Heart right ventricle (tissue), 16 donors: ENCODE results near the gene LRRTM4. TPM values are rescaled to one million over a fixed set of nuclear protein-coding genes. Genes with fewer than 3 reads are reported as not detected.

Source experiments
- ATAC-seq, 8 donors: fragments of 200-7000 bp; cut with Tn5 transposase; one replicate each; pipeline ENCODE4 v1.9.1; 2020; ENCODE audit warnings: mild to moderate bottlenecking in 8 of 8, moderate library complexity in 8 of 8, moderate number of reproducible peaks in 1 of 8
- DNase-seq, 2 donors: peaks; one replicate each; pipeline ENCODE4 v3.0.0-alpha.2; 2020
- H3K27ac ChIP-seq, 10 donors: fragments of 200-600 bp; sonication (generic) in 2 of 10; one replicate each; pipeline versions ENCODE4 v1.5.0 to v1.8.0; 2020 to 2022; ENCODE audit warnings: mild to moderate bottlenecking in 3 of 10
- H3K27me3 ChIP-seq, 7 donors: fragments of 200-600 bp; one replicate each; pipeline ENCODE4 v1.8.0; 2021 to 2022; ENCODE audit warnings: mild to moderate bottlenecking in 2 of 7
- H3K36me3 ChIP-seq, 9 donors: fragments of 200-600 bp; sonication (generic) in 1 of 9; one replicate each; pipeline versions ENCODE4 v1.5.0 to v1.8.0; 2020 to 2022; ENCODE audit warnings: mild to moderate bottlenecking in 2 of 9
- H3K4me1 ChIP-seq, 9 donors: fragments of 200-600 bp; sonication (generic) in 1 of 9; one replicate each; pipeline versions ENCODE4 v1.5.0 to v1.8.0; 2020 to 2022; ENCODE audit warnings: mild to moderate bottlenecking in 4 of 9
- H3K4me3 ChIP-seq, 10 donors: fragments of 200-600 bp; sonication (generic) in 2 of 10; one replicate each; pipeline versions ENCODE4 v1.5.0 to v1.8.0; 2020 to 2022; ENCODE audit warnings: mild to moderate bottlenecking in 7 of 10, moderate library complexity in 2 of 10
- H3K9me3 ChIP-seq, 11 donors: fragments of 200-600 bp in 10 of 11; sonication (generic) in 2 of 11; one replicate each; pipeline versions ENCODE4 v1.5.0 to v1.8.0; 2013 to 2022; ENCODE audit warnings: mild to moderate bottlenecking in 2 of 11, control low read depth in 1 of 11, moderate library complexity in 1 of 11
- CTCF ChIP-seq, 9 donors: fragments of 200-600 bp; sonication (generic) in 2 of 9; IDR thresholded peaks; one replicate each; pipeline versions ENCODE4 v1.5.0 to v1.8.0; 2021 to 2022; ENCODE audit warnings: antibody characterized with exemption in 9 of 9, mild to moderate bottlenecking in 5 of 9, moderate library complexity in 1 of 9
- WGBS, 2 donors: extraction: QIAGEN DNeasy Blood & Tissue Kit; methylation state at CpG; one replicate each; pipeline ENCODE4 v1.1.7; 2013; ENCODE audit warnings: inconsistent platforms in 1 of 2; 5-methylcytosine and 5-hydroxymethylcytosine counted together
- intact Hi-C, 10 donors: fragments of 100-400 bp; cut with DNase I; formaldehyde crosslinking; loops; one replicate each; pipeline versions ENCODE4 v1.11.1 to v1.14.2; 2022
- polyA plus RNA-seq, 2 donors: library from polyadenylated mRNA; stranded (reverse); fragments of 200-250 nt; gene quantifications; one replicate each; pipeline ENCODE4 v1.2.3, GENCODE V29; 2013
- total RNA-seq, 10 donors: library from RNA; stranded (reverse); fragmentation: NEBNext Ultra II Directional in 3 of 10; extraction: Animal tissue kit (Norgen Biotek cat#: 25700) in 3 of 10; gene quantifications; one replicate each; pipeline versions ENCODE4 v1.2.1 to v1.2.4, GENCODE V29; 2021 to 2023
- donor health status: Arrhythmogenic right ventricular cardiomyopathy.
- donor health status: ischemic (EF 13 %, LVEDD 7.1; RV severe dilation, severe dysfunction).
- donor health status: healthy with polysubstance abuse.
- donor health status: DM: no; HTN: yes; CAD: no.
- donor health status: DM: no; HTN: no; CAD: no.
- donor health status: ischemic (EF 25% LVEDD 6.9; RV normal size, moderate dysfunction).
- donor health status: ischemic (EF 25% LVEDD 5.7; RV mildly dilated, moderate dysfunction).
- donor health status: healthy.
- donor health status: DM: yes; HTN: yes; CAD: no.
- donor health status: Ischemic cardiomyopathy.
- donor health status: ischemic (EF 35%, LVEDD 5.7; RV mildly dilated, moderate dysfunction).
- donor health status: nonischemic (EF 11% LVEDD 7.7; RV severe dilation, severe dysfunction).
- donor health status: DM: yes; HTN: yes; CAD: no.
- donor health status: PGD.
- donor health status: ischemic (EF 29% LVEDD 5.4; RV normal size, mild dysfunction).
- donor health status: nonischemic (EF 23%, LVEDD 6.1; RV moderate dilation, normal function).

Gene LRRTM4
- total and polyA plus RNA-seq, 12 donors = 0.11 to 2.2 (median 0.98) TPM

GRCh38 chr2:77013457-77013856 is 508.7 kb downstream of the LRRTM4 start:
- Histone ChIP-seq H3K9me3 (peaks cover 0 to 3% (median 0%) of the 10 kb centered on the region in 11 donors), H3K4me1 (no peaks in the 10 kb centered on the region), H3K27me3 (no peaks in the 10 kb centered on the region), H3K36me3 (no peaks in the 10 kb centered on the region), H3K27ac (no peak overlapping the region), H3K4me3 (no peak overlapping the region)
- DNase-seq = no peak
- ATAC-seq = no peak
- TF ChIP-seq CTCF (IDR thresholded peaks at IDR 0.05) = no peak
- intact Hi-C loops = no loop called here
- WGBS, 2 donors = 72 to 75% methylated on average over 2 of the region's 2 CpGs

- Histone ChIP-seq H3K27me3 (no peaks in the 10 kb centered on the region), H3K4me3 (no peak overlapping the region), H3K9me3 (peaks cover 0 to 4% (median 0%) of the 10 kb centered on the region in 11 donors), H3K4me1 (no peaks in the 10 kb centered on the region), H3K36me3 (no peaks in the 10 kb centered on the region), H3K27ac (no peak overlapping the region)
- intact Hi-C loops = no loop called here
- WGBS, 2 donors = 56 to 68% methylated on average over 3 of the region's 3 CpGs
- ATAC-seq (no peak), DNase-seq (no peak)
- TF ChIP-seq CTCF (IDR thresholded peaks at IDR 0.05) = no peak
Observed at GRCh38 chr2:77009307-77009706, 512.9 kb downstream of the LRRTM4 start.

GRCh38 chr2:77008853-77009252 is 513.3 kb downstream of the LRRTM4 start:
- 4% methylated on average over 1 of the region's 1 CpG for WGBS, 2 donors

GRCh38 chr2:77007686-77008085 is 514.5 kb downstream of the LRRTM4 start:
- intact Hi-C loops = no loop called here
- Histone ChIP-seq H3K9me3 (peaks cover 0 to 4% (median 0%) of the 10 kb centered on the region in 11 donors), H3K27me3 (no peaks in the 10 kb centered on the region), H3K4me3 (no peak overlapping the region), H3K36me3 (no peaks in the 10 kb centered on the region), H3K4me1 (no peaks in the 10 kb centered on the region), H3K27ac (no peak overlapping the region)
- WGBS, 2 donors = 68 to 76% methylated on average over 2 of the region's 2 CpGs
- no peak for DNase-seq
- TF ChIP-seq CTCF (IDR thresholded peaks at IDR 0.05) = no peak
- no peak for ATAC-seq

More at GRCh38 chr2:77008853-77009252, 513.3 kb downstream of the LRRTM4 start:
- Histone ChIP-seq H3K4me1 (no peaks in the 10 kb centered on the region), H3K27ac (no peak overlapping the region), H3K4me3 (no peak overlapping the region), H3K27me3 (no peaks in the 10 kb centered on the region), H3K36me3 (no peaks in the 10 kb centered on the region), H3K9me3 (peaks cover 0 to 4% (median 0%) of the 10 kb centered on the region in 11 donors)
- intact Hi-C loops = no loop called here
- no peak for DNase-seq
- ATAC-seq = no peak
- no peak for TF ChIP-seq CTCF (IDR thresholded peaks at IDR 0.05)
